ENCODE results near the gene CPTP. TPM values are rescaled to one million over a fixed set of nuclear protein-coding genes. Genes with fewer than 3 reads are reported as not detected.

Gene CPTP
- total RNA-seq, 1 donor: 17.7 TPM

GRCh38 chr1:1303736-1304135 lies 20.9 kb upstream of the CPTP start:
- no peak overlapping the region for H3K4me3 ChIP-seq (ENCODE audit: low read depth, low read length)
- DNase-seq (ENCODE audit: low read depth): no peak
- TF ChIP-seq, protein P1, sequence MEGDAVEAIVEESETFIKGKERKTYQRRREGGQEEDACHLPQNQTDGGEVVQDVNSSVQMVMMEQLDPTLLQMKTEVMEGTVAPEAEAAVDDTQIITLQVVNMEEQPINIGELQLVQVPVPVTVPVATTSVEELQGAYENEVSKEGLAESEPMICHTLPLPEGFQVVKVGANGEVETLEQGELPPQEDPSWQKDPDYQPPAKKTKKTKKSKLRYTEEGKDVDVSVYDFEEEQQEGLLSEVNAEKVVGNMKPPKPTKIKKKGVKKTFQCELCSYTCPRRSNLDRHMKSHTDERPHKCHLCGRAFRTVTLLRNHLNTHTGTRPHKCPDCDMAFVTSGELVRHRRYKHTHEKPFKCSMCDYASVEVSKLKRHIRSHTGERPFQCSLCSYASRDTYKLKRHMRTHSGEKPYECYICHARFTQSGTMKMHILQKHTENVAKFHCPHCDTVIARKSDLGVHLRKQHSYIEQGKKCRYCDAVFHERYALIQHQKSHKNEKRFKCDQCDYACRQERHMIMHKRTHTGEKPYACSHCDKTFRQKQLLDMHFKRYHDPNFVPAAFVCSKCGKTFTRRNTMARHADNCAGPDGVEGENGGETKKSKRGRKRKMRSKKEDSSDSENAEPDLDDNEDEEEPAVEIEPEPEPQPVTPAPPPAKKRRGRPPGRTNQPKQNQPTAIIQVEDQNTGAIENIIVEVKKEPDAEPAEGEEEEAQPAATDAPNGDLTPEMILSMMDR (IDR thresholded peaks at IDR 0.05; ENCODE audit: insufficient read depth, low read length): no peak

- peak overlapping the region; percentile 74 for H3K4me3 ChIP-seq (ENCODE audit: low read depth, low read length)
- DNase-seq (ENCODE audit: low read depth): peak; percentile 72
- TF ChIP-seq, protein P1 (IDR thresholded peaks at IDR 0.05; ENCODE audit: insufficient read depth, low read length): no peak
Measured at GRCh38 chr1:1304331-1305299, 20.0 kb upstream of the CPTP start.

GRCh38 chr1:1305300-1306069 lies 19.1 kb upstream of the CPTP start:
- TF ChIP-seq, protein P1 (IDR thresholded peaks at IDR 0.05; ENCODE audit: insufficient read depth, low read length): no peak
- peak overlapping the region; percentile 74 for H3K4me3 ChIP-seq (ENCODE audit: low read depth, low read length)
- peak; percentile 73 for DNase-seq (ENCODE audit: low read depth)

GRCh38 chr1:1306070-1306660 lies 18.4 kb upstream of the CPTP start:
- DNase-seq (ENCODE audit: low read depth): peak; percentile 24
- TF ChIP-seq, protein P1 (IDR thresholded peaks at IDR 0.05; ENCODE audit: insufficient read depth, low read length): peak; percentile 38

DNA sequence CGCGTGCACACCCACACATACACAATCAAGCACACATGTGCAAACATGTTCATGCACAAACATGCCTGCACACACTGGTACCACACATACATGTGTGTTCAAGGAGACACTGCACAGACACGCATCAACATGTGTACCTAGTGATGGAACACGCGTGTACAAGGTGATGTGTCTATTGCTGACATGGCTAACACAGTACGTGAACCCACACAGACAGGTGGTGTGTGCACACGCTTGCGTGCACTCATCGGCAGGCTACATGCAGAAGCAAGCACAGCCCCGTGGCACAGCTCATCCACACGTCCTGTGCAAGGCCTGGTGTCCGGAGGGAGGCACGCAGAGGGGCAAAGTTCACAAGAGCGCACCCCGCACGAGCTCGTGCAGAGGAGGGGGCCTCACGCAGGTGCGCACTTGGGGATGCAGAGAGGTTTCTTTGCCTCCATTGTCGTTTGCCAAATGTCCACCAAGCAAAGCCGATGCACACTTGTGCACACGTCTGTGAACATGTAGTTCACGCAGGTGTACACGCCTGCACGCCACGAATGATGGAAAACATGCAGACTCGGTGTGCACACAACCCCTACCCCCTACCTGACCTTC lies 17.8 kb upstream of the CPTP start:
- peak overlapping the region; percentile 74 for H3K4me3 ChIP-seq (ENCODE audit: low read depth, low read length)
- peak; percentile 21 for DNase-seq (ENCODE audit: low read depth)
- TF ChIP-seq, protein P1 (IDR thresholded peaks at IDR 0.05; ENCODE audit: insufficient read depth, low read length): no peak

More at GRCh38 chr1:1306070-1306660, 18.4 kb upstream of the CPTP start:
- H3K4me3 ChIP-seq (ENCODE audit: low read depth, low read length): peak overlapping the region; percentile 74

GRCh38 chr1:1307261-1307922 lies 17.2 kb upstream of the CPTP start:
- H3K4me3 ChIP-seq (ENCODE audit: low read depth, low read length): peak overlapping the region; percentile 74
- DNase-seq (ENCODE audit: low read depth): peak; percentile 19

More at GRCh38 chr1:1307261-1307922, 17.2 kb upstream of the CPTP start:
- TF ChIP-seq, protein P1 (IDR thresholded peaks at IDR 0.05; ENCODE audit: insufficient read depth, low read length): no peak
